OCI-LY7 (cell line): Measurements from ENCODE around the gene TELO2.

Experiments used
- EZH2phosphoT487 ChIP-seq: fragments of 200-600 bp; sonication (generic); IDR thresholded peaks from 2 replicates; pipeline ENCODE4 v1.6.1; 2018; ENCODE audit warnings: low read depth, borderline replicate concordance, mild to moderate bottlenecking, mixed run types, antibody characterized with exemption, low read length, moderate library complexity, mixed read lengths
- TF ChIP-seq, protein P1 (sequence below): fragments of 200-600 bp; sonication (generic); conservative IDR thresholded peaks from 2 replicates; pipeline ENCODE4 v1.5.1; 2014; ENCODE audit warnings: mild to moderate bottlenecking, antibody characterized with exemption, low read length, moderate library complexity, mixed read lengths

DNA sequence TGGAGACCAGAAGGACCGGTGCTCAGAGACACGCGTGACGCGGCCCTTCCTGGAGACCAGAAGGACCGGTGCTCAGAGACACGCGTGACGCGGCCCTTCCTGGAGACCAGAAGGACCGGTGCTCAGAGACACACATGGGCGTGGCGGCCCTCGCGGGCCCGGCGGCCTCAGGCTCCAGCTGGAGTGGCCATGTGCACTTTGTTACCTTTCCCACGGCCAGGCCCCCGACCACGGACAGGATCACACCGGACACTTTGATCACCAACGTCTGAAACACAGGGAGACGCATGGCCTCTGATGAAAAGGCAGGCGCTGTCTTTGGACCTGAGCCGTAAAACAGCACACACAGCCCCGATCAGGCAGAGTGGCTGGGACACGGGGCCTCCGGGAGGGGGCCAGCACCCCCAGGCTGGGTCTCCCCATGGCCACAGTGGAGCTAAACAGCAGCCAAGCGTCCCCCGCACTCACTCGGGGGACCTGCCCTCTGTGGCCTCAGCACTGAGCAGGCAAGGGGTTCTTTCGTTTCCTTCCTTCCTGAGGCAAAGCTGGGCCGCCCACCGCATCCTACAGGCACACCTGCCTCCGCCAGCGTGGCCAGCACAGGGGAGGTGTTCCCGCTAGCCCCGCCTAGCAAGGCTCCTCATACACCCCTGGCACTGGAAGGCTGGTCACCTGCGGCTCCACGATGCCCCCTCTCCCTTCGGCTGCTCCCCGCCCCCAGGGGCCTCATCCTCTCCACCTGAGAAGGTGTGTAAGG is 35.5 kb upstream of the TELO2 start:
- TF ChIP-seq, protein P1, sequence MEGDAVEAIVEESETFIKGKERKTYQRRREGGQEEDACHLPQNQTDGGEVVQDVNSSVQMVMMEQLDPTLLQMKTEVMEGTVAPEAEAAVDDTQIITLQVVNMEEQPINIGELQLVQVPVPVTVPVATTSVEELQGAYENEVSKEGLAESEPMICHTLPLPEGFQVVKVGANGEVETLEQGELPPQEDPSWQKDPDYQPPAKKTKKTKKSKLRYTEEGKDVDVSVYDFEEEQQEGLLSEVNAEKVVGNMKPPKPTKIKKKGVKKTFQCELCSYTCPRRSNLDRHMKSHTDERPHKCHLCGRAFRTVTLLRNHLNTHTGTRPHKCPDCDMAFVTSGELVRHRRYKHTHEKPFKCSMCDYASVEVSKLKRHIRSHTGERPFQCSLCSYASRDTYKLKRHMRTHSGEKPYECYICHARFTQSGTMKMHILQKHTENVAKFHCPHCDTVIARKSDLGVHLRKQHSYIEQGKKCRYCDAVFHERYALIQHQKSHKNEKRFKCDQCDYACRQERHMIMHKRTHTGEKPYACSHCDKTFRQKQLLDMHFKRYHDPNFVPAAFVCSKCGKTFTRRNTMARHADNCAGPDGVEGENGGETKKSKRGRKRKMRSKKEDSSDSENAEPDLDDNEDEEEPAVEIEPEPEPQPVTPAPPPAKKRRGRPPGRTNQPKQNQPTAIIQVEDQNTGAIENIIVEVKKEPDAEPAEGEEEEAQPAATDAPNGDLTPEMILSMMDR, result no peak
- TF ChIP-seq EZH2phosphoT487, result no peak
